Subcutaneous adipose tissue (tissue), 4 donors: ENCODE data around the gene PRPH. TPM values are rescaled to one million over a fixed set of nuclear protein-coding genes. Genes with fewer than 3 reads are reported as not detected.

Source experiments
- CTCF ChIP-seq: fragments of 450-650 bp; IDR thresholded peaks from one replicate; pipeline ENCODE4 v1.5.1; 2016; ENCODE audit warnings: low read depth, mild to moderate bottlenecking, control low read depth, antibody characterized with exemption, moderate library complexity
- total RNA-seq, 4 donors: library from RNA; depleted of rRNA; stranded (reverse); fragments of >200 nt; gene quantifications; one replicate each; pipeline ENCODE4 v1.1.0, GENCODE V29; 2016

Gene PRPH
- total RNA-seq, result under 1 TPM in 2 of 4 donors, not detected in 2; 0.19 to 0.88 TPM

GRCh38 chr12:49295082-49295936 is at the start of gene PRPH:
Gene PRPH (plus strand): TSS chr12:49295147. CDS start chr12:49295201, 54 bp downstream.
- no peak for TF ChIP-seq CTCF

- TF ChIP-seq CTCF, result no peak
Measured at GRCh38 chr12:49251357-49251756, 43.6 kb upstream of the PRPH start.

GRCh38 chr12:49253033-49253623 is 41.8 kb upstream of the PRPH start:
- no peak for TF ChIP-seq CTCF

GRCh38 chr12:49255857-49256637 is 38.9 kb upstream of the PRPH start:
- no peak for TF ChIP-seq CTCF

- no peak for TF ChIP-seq CTCF
Measured at GRCh38 chr12:49259452-49259851, 35.5 kb upstream of the PRPH start.

- TF ChIP-seq CTCF, result no peak
Measured at GRCh38 chr12:49260166-49260565, 34.8 kb upstream of the PRPH start.
